ENCODE results near the gene MYO1F.

MYO1F gene

DNA sequence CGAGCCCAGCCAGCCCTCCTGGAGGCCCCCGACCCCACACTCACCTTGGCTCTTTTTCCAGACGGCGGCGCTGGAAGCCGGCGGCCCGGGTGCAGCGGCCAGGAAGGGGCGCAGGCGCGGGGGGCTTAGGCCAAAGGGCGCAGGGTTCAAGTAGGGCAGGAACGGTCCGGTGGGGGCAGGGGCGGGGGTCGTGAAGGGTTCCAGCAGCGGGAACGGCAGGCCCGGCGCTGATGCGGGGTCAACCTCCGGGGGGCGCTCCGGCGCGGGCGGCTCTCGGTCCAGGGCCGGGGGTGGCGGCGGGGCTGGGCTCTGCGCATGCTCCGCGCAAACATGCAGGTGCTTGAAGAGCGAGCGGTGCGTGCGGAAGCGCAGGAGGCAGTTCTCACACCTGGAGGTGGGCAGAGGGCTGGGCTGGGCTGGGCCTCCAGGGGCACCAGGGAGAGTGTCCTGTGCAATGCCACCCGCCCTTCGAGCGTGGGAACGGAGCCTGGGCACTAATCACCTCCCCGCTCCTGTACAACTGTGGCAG is 65.6 kb downstream of the MYO1F start:
- no peaks in the 10 kb centered on the region for H3K36me3 ChIP-seq (replicated peaks)
- in situ Hi-C loops (cut with HindIII; ENCODE audit: low pct_ligation_motif_present, low sequenced_read_pairs) = no loop called here

DNA sequence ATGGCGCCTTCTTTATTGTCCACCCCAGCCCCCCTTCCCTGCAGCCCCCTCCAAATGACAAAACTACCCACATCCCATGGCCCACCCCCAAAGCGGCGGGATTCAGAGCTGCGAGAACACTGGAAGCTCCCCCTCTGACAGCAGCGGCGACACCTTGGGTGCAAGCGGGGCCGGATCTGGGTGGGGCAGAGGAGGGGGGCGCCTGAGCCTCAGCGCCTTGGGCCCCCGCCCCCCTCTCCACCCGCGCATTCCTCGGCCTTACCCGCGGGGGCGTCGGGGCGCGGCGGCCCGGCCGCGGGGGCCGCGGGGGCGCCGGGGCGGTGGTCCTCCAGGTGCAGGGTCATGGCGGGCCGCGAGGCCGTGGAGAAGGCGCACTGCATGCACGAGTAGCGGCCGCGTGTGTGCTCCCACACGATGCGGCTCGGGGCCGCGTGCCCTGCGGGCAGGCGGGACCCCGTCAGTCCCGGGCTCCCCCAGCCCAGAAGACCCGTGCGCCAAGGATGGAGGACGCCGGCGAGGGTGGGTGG is 66.6 kb downstream of the MYO1F start:
- TF ChIP-seq, protein P1, sequence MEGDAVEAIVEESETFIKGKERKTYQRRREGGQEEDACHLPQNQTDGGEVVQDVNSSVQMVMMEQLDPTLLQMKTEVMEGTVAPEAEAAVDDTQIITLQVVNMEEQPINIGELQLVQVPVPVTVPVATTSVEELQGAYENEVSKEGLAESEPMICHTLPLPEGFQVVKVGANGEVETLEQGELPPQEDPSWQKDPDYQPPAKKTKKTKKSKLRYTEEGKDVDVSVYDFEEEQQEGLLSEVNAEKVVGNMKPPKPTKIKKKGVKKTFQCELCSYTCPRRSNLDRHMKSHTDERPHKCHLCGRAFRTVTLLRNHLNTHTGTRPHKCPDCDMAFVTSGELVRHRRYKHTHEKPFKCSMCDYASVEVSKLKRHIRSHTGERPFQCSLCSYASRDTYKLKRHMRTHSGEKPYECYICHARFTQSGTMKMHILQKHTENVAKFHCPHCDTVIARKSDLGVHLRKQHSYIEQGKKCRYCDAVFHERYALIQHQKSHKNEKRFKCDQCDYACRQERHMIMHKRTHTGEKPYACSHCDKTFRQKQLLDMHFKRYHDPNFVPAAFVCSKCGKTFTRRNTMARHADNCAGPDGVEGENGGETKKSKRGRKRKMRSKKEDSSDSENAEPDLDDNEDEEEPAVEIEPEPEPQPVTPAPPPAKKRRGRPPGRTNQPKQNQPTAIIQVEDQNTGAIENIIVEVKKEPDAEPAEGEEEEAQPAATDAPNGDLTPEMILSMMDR (IDR thresholded peaks at IDR 0.05; ENCODE audit: low read depth, low read length, missing control alignments) = no peak
- H3K4me3 ChIP-seq (ENCODE audit: low read depth, low read length) = no peak overlapping the region

More for the DNA sequence above, 65.6 kb downstream of the MYO1F start:
- H3K4me3 ChIP-seq (ENCODE audit: low read depth, low read length) = no peak overlapping the region
- no peak for DNase-seq
- H3K27me3 ChIP-seq (replicated peaks) = no peaks in the 10 kb centered on the region
- H3K27ac ChIP-seq = no peak overlapping the region
- TF ChIP-seq, protein P1 (IDR thresholded peaks at IDR 0.05; ENCODE audit: low read depth, low read length, missing control alignments) = no peak

DNA sequence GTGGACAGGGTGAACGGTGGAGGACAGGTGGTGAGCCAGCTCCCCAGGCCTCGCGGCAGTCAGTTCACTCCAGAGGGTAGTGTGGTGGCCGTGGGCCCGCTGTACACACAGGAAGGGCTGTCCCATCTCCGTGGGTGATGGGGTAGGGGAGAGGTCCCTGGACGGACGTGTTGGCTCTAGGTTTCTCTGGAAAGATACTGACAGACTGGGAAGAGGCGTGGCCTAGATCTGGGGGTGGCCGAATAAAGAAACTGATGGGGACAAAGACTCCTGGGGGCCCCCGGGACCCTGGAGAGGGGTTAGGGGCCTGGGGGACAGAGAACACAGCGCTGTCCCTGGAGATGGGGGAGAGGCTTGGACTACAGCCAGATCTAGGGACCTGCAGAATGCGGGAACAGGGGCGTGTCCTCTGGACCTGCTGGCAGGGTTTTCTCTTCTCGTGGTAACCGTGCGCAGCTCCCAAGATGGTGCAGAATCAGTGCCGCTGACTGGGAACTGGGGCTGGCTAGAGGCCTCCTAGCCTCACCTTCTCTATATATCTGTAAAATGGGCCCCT is 70.8 kb downstream of the MYO1F start:
- Histone ChIP-seq H3K36me3 (replicated peaks) (no peaks in the 10 kb centered on the region), H3K27me3 (replicated peaks) (no peaks in the 10 kb centered on the region), H3K4me3 (ENCODE audit: low read depth, low read length) (peak overlapping the region; percentile 62), H3K27ac (no peak overlapping the region)
- DNase-seq = no peak
- in situ Hi-C loops (cut with HindIII; ENCODE audit: low pct_ligation_motif_present, low sequenced_read_pairs) = no loop called here
- TF ChIP-seq, protein P1 (IDR thresholded peaks at IDR 0.05; ENCODE audit: low read depth, low read length, missing control alignments) = no peak

More for the DNA sequence above, 66.6 kb downstream of the MYO1F start:
- no peak for DNase-seq
- no peak overlapping the region for H3K27ac ChIP-seq
- in situ Hi-C loops (cut with HindIII; ENCODE audit: low pct_ligation_motif_present, low sequenced_read_pairs) = no loop called here
- no peaks in the 10 kb centered on the region for H3K36me3 ChIP-seq (replicated peaks)
- H3K27me3 ChIP-seq (replicated peaks) = no peaks in the 10 kb centered on the region

DNA sequence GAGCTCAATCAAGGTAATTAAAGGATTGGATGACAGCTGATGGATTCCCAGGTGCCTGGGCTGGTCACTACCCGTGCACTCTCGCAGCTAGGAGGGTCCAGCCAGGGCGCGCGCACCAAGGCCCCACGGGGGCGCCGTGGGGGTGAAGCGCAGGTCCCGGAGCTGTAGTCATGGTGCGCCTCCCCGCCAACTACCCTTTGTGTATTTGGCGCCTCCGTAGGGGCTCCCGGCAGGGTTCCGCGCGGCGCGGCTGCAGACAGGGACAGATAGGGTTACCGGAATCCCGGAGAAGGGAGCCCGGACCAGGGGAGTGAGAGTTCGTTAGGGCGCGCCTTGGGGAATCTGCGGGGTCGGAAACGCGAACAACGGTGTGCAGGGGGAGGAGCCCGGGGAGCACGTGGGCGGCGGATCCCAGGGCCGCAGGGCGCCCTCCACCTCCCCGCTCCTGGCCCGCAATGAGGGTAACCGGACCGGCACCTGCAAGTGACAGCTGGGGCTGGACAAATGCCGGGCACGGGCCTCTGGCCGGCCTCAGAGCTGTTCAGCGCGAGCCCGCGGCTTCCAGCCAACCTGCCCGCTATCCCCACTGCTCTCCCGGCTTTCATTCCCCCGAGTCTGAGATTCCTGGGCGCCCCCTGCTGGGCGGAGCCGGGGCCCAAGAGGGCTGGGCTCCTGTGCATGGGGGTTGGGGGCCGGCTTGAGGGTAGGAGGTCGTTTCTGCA is 71.4 kb downstream of the MYO1F start:
- peak; percentile 48 for DNase-seq
- TF ChIP-seq, protein P1 (IDR thresholded peaks at IDR 0.05; ENCODE audit: low read depth, low read length, missing control alignments) = peak; percentile 93
- Histone ChIP-seq H3K27me3 (replicated peaks) (no peaks in the 10 kb centered on the region), H3K4me3 (ENCODE audit: low read depth, low read length) (peak overlapping the region; percentile 62), H3K27ac (no peak overlapping the region), H3K36me3 (replicated peaks) (no peaks in the 10 kb centered on the region)
- in situ Hi-C loops (cut with HindIII; ENCODE audit: low pct_ligation_motif_present, low sequenced_read_pairs) = no loop called here

DNA sequence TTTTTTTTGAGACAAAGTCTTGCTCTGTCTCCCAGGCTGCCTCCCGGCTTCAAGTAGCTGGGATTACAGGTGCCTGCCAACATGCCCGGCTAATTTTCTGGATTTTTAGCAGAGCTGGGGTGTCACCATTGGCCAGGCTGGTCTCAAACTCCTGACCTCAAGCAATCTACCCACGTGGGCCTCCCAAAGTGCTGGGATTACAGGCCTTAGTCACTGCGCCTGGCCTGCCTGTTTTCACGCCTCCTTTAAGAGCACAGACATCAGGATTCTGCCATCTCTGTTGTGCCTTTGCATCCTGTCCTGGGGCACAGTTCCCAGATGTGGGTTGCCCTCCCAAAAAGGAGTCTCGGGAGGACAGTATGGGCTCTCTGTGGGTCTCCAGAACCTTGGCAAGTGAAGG is 72.3 kb downstream of the MYO1F start:
- Histone ChIP-seq H3K4me3 (ENCODE audit: low read depth, low read length) (no peak overlapping the region), H3K36me3 (replicated peaks) (no peaks in the 10 kb centered on the region), H3K27ac (no peak overlapping the region), H3K27me3 (replicated peaks) (no peaks in the 10 kb centered on the region)
- no peak for DNase-seq
- TF ChIP-seq, protein P1 (IDR thresholded peaks at IDR 0.05; ENCODE audit: low read depth, low read length, missing control alignments) = no peak
- in situ Hi-C loops (cut with HindIII; ENCODE audit: low pct_ligation_motif_present, low sequenced_read_pairs) = no loop called here

All from brain microvascular endothelial cell (primary cell).